NCI-H1436 treated with DMSO at 0.1 percent for 48 hours (cell line): Measurements from ENCODE around the gene MTSS2.

Experiments used
- DNase-seq: peaks from one replicate; lab custom pipeline; 2025; lab: John Stamatoyannopoulos, UW

Gene MTSS2

GRCh38 chr16:70698901-70699300 lies 13.0 kb upstream of the MTSS2 start:
- no peak for DNase-seq

GRCh38 chr16:70697594-70698170 lies 11.8 kb upstream of the MTSS2 start:
- DNase-seq, result no peak

GRCh38 chr16:70696952-70697593 lies 11.2 kb upstream of the MTSS2 start:
- DNase-seq, result no peak

DNA sequence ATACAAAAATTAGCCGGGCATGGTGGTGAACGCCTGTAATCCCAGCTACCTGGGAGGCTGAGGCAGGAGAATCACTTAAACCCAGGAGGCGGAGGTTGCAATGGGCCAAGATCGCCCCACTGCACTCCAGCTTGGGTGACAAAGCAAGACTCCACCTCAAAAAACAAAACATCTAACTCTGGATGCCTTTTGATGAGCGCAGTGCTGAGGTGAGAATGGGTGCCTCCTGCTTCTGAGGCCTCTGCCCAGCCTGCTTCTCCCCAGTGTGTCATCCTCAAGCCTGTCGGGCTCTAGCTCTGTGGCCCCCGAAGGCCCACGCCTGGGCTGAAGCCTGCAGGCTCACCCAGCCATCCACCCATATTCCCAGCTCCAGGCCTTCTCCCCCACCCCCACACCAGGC lies 10.5 kb upstream of the MTSS2 start:
- no peak for DNase-seq

GRCh38 chr16:70695331-70696070 lies 9.6 kb upstream of the MTSS2 start:
- DNase-seq, result no peak

DNA sequence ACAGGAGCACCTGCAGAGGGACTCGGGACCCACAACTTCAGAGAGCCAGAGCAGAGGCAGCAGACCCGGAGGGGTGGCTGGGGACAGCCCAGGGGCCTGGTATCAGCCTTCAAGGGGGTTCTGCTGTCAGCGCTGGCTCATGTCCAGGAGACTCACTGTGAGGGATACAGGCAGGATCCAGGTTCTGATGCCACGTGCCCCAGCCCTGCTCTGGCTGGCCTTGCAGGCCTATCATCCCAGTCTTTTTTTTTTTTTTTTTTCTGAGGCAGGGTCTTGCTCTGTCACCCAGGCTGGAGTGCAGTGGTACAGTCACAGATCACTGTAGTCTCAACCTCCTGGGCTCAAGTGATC lies 9.0 kb upstream of the MTSS2 start:
- DNase-seq, result no peak

- DNase-seq, result no peak
Observed at GRCh38 chr16:70694088-70694867, 8.4 kb upstream of the MTSS2 start.

GRCh38 chr16:70692873-70693671 lies 7.2 kb upstream of the MTSS2 start:
- DNase-seq, result no peak

GRCh38 chr16:70692130-70692872 lies 6.4 kb upstream of the MTSS2 start:
- no peak for DNase-seq

- no peak for DNase-seq
Observed at GRCh38 chr16:70691223-70692129, 5.6 kb upstream of the MTSS2 start.

GRCh38 chr16:70689970-70690891 lies 4.4 kb upstream of the MTSS2 start:
- DNase-seq, result no peak

DNA sequence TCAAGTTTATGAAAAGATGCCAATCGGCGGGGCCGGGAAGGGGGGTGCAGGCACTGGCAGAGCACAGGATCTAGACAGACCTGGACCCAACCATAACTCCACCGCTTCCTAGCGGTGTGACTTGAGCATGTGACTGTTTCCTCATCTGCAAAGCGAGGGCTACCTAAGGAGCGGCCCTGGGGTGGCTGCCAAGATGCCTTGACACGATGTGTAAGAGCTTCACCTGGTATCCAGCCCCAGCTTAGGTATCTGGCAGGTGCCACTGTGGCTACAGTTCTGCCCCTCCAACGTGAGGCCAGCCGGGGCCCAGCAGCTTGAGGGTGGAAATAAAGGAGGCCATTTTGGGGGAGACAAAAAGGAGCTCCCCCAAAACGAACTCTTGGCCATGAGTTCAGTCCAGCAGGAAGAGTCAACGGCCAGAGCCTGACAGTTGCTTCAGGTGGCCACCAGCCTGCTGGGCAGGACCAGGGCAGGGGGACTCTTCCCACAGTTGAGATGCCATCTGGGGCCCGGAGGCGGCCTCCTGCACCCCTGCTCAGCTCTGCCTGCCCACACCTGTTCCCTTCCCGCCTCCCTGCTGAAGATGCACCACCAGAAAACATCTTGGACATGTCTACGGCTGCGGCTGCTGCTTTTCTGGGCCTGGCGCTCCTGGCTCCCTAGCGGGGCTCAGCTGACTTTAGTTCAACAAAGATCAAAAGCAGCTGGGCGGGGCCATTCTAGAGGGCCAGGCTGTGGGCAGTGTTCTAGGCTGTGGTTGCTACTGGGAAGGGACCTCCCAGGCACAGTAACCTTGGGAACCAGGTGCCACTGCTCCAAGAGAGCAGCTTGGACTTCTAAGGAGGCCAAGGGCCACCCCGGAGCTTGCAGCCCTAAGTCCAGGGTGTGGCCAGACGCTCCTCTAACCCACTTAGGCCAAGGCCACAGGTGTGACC lies 3.4 kb upstream of the MTSS2 start:
- DNase-seq, result no peak

GRCh38 chr16:70688246-70688742 lies 2.4 kb upstream of the MTSS2 start:
- DNase-seq, result no peak

DNA sequence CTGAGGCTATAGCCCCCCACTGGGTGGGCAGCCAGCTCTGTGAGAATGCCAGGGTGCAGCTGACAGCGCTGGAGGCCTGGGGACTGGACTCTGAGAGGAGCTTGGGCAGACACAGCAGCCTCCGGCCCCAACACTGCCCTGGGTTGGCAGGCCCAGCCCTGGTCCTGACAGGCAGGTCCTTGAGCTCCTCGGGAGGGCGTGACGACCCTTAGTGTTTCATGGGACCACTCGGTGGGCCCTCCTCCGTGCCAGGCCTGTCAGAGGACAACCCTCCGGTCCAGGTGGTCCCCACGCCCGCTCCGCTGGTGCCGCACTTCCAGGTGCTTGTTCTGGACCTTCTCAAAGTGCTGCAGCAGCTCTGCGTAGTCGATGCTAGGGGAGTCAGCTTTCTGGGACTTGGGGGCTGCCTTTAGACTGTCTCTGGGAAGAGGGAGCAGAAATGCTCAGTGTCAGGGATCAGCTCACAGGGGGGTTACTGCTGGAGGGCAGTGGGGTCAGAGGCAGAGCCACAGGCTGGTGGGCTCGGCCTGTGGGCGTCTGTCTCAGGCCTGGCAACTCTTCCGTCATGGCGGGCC lies 1.9 kb upstream of the MTSS2 start:
- no peak for DNase-seq

GRCh38 chr16:70687102-70687511 lies 1.3 kb upstream of the MTSS2 start:
- DNase-seq, result no peak

- DNase-seq, result no peak
Observed at GRCh38 chr16:70686376-70687101, 686 bp upstream of the MTSS2 start.
